Ishikawa (cell line): ENCODE data around the gene FOXC2.

ENCODE experiments used
- CEBPB ChIP-seq: IDR thresholded peaks from 2 replicates; pipeline ENCODE4 v1.6.1; 2012
- CREB1 ChIP-seq: IDR thresholded peaks from 2 replicates; pipeline ENCODE4 v1.6.1; 2012; ENCODE audit warnings: low read depth
- EP300 ChIP-seq: IDR thresholded peaks from 2 replicates; pipeline ENCODE4 v1.6.1; 2012; ENCODE audit warnings: borderline replicate concordance
- RAD21 ChIP-seq: IDR thresholded peaks from 2 replicates; pipeline ENCODE4 v1.6.1; 2012; ENCODE audit warnings: low read depth
- TAF1 ChIP-seq: IDR thresholded peaks from 2 replicates; pipeline ENCODE4 v1.6.1; 2012; ENCODE audit warnings: low read depth, mild to moderate bottlenecking
- TCF12 ChIP-seq: IDR thresholded peaks from 2 replicates; pipeline ENCODE4 v1.6.1; 2012; ENCODE audit warnings: low read depth
- TEAD4 ChIP-seq: IDR thresholded peaks from 2 replicates; pipeline ENCODE4 v1.6.1; 2012
- ZBTB7A ChIP-seq: IDR thresholded peaks from 2 replicates; pipeline ENCODE4 v1.6.1; 2012; ENCODE audit warnings: low read depth
- TF ChIP-seq, protein P1 (sequence below): IDR thresholded peaks from 2 replicates; pipeline ENCODE4 v1.6.1; 2012
- TF ChIP-seq, protein P2 (sequence below): IDR thresholded peaks from 2 replicates; pipeline ENCODE4 v1.6.1; 2012; ENCODE audit warnings: low read depth, mild to moderate bottlenecking

DNA sequence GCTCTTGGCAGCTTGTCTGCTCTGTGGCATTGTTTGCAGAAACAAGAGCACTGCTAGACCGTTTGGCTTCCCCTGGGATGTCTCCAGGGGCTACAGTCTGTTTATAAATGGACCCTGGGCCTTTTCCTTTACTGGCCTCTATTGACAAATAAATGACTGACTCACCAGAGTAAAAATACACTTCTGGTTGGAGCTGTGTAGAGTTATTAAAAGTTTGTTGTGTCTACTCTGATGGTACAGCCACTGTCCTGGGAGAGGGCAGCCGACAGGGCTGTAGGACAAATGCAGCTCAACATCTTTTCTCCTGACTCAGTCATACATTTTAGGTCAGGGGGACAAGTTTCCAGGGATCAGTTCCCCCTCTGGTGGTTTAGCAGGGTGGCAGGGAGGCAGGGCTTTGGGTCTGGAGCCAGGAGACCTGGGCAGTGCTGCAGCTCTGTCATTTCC, 41.7 kb downstream of the FOXC2 start:
- TF ChIP-seq TEAD4 (no peak), TAF1 (no peak), EP300 (no peak), RAD21 (no peak), ZBTB7A (no peak), TCF12 (no peak), CREB1 (no peak), CEBPB (no peak)
- TF ChIP-seq, protein P1, sequence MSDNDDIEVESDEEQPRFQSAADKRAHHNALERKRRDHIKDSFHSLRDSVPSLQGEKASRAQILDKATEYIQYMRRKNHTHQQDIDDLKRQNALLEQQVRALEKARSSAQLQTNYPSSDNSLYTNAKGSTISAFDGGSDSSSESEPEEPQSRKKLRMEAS, result no peak
- TF ChIP-seq, protein P2, sequence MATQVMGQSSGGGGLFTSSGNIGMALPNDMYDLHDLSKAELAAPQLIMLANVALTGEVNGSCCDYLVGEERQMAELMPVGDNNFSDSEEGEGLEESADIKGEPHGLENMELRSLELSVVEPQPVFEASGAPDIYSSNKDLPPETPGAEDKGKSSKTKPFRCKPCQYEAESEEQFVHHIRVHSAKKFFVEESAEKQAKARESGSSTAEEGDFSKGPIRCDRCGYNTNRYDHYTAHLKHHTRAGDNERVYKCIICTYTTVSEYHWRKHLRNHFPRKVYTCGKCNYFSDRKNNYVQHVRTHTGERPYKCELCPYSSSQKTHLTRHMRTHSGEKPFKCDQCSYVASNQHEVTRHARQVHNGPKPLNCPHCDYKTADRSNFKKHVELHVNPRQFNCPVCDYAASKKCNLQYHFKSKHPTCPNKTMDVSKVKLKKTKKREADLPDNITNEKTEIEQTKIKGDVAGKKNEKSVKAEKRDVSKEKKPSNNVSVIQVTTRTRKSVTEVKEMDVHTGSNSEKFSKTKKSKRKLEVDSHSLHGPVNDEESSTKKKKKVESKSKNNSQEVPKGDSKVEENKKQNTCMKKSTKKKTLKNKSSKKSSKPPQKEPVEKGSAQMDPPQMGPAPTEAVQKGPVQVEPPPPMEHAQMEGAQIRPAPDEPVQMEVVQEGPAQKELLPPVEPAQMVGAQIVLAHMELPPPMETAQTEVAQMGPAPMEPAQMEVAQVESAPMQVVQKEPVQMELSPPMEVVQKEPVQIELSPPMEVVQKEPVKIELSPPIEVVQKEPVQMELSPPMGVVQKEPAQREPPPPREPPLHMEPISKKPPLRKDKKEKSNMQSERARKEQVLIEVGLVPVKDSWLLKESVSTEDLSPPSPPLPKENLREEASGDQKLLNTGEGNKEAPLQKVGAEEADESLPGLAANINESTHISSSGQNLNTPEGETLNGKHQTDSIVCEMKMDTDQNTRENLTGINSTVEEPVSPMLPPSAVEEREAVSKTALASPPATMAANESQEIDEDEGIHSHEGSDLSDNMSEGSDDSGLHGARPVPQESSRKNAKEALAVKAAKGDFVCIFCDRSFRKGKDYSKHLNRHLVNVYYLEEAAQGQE, result no peak
